Stimulated activated CD8-positive, alpha-beta memory T cell treated with anti-CD3 and anti-CD28 coated beads, Interleukin-7, amount 100 ng/mL, for 4 hours (primary cell): ENCODE results near the gene LPO.

Experiments
- DNase-seq, 2 donors: peaks; one replicate each; pipeline ENCODE4 v3.0.0-alpha.2; 2020; ENCODE audit warnings: low read depth in 2 of 2

LPO gene

DNA sequence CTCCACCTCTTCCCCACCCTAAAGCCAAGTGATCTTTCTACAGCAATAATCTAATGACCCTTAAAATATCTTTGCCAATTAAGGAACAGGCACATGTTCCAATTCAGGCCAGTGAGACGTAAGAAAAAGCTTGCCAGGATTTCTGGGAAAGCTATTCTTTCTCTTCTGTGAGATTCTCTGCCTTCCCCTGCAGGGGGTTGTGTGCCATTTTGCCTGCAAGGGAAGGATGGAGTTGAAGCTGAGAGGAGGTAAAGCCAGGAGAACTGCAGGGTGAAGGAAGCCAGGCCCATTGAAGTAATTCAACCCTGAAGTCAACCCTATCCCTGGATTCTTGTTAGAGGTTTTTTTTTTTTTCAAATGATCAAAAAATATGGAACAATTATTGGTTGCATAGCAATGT lies 9.0 kb upstream of the LPO start:
- no peak for DNase-seq

- no peak for DNase-seq
Observed at GRCh38 chr17:58229881-58230280, 8.5 kb upstream of the LPO start.

- no peak for DNase-seq
Observed at GRCh38 chr17:58231641-58232040, 6.7 kb upstream of the LPO start.

GRCh38 chr17:58232707-58233156 lies 5.7 kb upstream of the LPO start:
- no peak for DNase-seq

- DNase-seq = no peak
Observed at GRCh38 chr17:58233543-58233942, 4.8 kb upstream of the LPO start.

GRCh38 chr17:58234512-58234911 lies 3.9 kb upstream of the LPO start:
- no peak for DNase-seq

DNA sequence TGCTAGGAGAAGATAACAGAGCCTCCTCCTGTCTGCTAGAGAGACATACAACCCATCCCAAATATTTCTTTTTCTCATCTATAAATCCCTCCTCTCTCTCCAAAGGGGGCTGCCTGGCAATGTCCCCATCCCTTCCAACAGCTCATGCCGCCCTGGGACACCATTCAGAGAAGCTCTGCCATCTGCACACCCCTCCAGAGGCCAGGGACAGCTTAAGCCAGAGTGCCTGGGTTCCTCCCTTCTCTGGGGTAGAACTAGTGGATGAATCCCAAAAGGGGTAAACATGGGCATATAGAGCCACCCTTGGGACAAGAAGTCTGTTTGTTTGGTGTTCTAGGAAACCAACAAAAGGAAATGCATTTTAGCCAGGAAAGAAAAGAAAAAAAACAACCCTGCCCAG lies 2.6 kb upstream of the LPO start:
- no peak for DNase-seq

GRCh38 chr17:58236394-58236793 lies 2.0 kb upstream of the LPO start:
- DNase-seq = no peak

DNA sequence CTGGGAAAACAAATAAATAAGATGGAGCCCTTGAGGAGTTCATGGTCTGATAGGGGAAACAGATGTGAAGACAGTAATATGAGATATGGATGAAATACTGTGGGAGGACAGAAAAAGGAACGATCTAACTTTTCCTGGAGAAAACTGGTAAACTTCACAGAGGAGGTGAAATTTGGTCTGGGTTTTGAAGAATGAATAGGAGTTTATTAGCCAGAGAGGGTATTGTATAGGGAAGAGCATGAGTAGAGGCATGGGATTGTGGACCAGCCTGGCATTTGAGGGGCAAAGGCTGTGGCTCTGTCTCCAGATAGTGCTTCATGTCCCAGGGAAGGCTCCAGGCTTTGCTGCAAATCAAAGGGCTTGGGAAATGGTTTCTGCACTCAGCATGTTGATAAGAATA lies 1.6 kb downstream of the LPO start:
- DNase-seq = no peak

GRCh38 chr17:58242171-58242784 lies 3.9 kb downstream of the LPO start:
- no peak for DNase-seq

DNA sequence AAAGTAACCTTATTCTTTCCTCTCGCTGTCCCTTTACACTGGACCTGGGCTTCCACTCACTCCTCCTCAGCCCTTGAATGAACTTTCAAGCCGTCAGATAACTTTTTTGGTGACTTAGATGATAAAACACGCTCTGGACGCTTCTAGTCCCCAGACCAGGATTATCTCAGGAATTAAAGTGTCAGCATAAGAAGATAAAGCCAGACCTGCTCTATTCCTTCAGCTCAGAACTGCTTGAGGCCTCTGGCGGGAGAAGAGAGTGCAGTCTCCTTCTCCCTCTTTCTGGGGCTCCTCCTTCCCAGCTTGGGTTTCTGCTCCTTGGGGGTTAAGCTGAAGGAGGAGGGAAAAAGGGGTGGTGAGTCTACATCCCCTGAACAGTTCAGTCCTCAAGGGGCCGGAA lies 6.6 kb downstream of the LPO start:
- DNase-seq = no peak

DNA sequence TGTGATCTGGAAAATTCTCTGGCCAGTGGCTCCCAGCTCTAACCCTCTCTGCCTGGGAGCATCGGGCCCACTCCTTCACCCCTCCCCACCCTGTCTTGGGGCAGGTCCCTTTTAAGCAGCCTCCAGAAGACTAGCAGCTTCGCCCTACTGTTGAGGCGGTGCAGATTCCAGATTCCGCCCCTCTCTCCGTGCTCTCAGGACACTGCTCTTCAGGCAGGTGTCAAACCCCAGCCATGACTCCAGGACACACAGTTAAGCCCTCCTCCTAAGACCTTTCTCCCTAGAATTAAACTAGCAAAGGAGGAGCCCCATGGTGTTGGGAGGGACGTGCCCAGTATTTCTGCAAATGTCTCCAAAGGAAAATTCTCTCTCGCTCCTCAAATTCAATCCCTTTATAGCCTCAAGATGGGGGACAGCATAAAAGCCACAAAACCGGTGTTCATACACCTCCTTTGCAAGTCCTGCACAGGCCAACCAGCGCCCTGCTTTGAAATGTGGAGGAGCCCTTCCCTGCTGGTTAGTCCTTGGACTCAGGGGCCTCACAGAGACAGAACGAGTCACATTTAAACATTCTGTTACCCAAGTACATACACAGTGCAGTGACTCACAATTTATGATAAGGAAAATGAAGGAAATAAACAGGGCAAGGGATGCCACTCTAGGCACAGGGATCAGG lies 7.2 kb downstream of the LPO start:
- DNase-seq = no peak

DNA sequence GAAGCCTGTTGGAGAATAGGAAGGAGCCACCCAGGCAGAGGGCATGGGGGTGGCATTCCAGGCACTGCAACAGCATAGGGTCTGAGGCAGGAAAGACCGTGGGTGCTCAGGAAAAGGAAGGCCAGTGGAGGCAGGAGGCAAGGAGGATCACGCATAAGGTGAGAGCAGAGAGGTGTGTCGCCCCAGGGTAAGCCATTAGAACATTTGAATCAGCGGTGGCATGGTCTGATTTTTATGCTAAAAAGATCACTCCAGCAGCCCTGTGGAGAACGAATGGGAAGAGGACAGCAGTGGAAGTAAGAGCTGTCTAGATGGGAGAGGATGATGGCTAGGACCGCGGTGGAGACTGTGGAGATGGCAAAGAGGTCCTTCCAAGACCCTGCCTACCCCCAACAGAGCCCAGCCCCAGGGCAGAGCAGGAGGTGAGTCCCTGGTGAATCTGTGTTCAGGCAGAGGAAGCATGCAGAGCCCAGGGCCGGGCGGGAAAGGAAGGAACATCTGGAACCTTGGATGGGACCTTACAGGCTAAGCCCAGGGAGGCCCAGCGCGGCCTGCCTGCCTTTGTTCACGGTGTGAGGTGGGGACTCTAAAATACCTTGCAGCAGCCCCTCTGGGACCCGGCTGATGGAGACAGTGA lies 7.8 kb downstream of the LPO start:
- no peak for DNase-seq

GRCh38 chr17:58246781-58247180 lies 8.4 kb downstream of the LPO start:
- no peak for DNase-seq

DNA sequence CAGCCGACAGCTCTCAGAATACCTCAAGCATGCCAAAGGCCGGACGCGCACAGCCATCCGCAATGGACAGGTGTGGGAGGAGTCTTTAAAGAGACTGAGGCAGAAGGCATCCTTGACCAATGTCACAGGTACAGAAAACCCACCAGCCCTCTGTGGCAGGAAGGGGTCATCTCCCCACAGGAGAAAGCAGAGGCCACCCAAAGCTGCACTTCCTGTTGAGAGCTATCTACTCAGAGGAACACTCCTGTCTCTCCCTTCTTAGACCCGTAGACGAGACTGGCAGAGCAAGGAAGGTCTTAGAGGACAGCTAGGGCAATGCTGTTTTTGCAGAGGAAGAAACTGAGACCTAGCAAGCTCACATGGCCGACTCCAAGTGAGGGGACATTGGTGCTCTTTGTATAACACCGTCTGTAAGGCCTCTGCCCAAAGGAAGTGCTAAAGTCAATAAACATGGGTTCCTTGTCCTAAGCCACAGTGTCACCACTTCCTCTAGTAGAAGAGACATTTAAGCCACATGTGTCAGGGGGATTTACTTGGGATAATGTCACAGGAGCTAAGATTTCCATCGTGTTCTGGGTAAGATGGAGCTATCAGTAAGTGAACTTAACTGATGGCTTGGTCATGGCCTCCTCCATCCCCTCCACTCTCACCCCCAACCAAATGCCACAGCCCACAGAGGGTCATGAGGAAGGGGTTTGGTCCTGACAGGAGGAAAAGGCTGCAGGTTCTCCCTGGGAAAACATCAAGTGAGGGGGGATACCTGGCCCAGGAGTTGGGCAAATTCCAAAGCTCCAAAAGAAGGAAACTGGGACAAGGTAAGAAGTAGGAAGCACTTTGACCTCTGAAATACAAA lies 9.4 kb downstream of the LPO start:
- no peak for DNase-seq

- no peak for DNase-seq
Observed at GRCh38 chr17:58248955-58249269, 10.5 kb downstream of the LPO start.

DNA sequence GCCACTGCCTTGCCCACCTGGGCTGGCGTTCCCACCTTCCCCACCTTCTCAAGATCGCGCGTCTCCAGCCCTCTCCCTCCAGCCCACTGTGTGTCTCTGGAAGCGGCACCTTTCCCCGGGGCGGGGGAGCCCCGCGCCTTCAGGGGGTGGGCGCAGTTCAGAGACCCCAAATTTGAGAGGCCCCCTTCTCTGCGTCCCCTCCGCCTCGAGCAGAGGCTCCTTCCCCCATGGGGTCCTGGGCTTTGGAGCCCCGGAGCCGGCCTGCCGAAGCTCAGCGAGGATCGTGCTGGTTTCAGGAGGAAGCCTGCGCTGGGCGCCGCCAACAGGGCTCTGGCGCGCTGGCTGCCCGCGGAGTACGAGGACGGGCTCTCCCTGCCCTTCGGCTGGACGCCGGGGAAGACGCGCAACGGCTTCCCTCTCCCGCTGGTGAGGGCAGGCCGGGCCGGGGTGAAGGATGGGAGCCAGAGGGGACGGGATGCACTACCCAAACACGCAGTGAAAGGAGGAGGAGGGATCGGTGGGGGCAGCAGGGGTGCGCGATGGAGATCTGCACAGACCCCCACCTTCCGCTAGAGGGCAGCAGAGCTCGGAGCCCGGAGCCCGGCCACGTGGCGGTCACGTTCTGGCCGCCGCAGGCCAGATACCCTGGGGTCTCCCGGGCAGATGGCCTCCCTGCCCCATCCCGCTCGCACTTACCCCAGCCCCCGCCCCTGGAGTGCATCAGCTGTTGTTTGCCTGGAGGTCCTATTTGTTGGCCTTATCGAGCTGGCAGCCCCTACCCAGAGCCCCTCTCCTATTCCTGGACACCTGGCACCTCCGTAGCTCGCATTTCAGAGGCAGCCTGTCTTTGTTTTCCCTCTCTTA lies 11.1 kb downstream of the LPO start:
- peak; percentile 46 to 64 for DNase-seq

- DNase-seq = no peak
Observed at GRCh38 chr17:58250344-58251011, 12.1 kb downstream of the LPO start.

GRCh38 chr17:58252141-58252540 lies 13.8 kb downstream of the LPO start:
- DNase-seq = no peak

- no peak for DNase-seq
Observed at GRCh38 chr17:58253082-58253481, 14.7 kb downstream of the LPO start.

- DNase-seq = no peak
Observed at GRCh38 chr17:58254803-58255202, 16.4 kb downstream of the LPO start.
